Hepatic stellate cell (primary cell): ENCODE data around the gene ADM2.

Experiments
- DNase-seq: peaks from one replicate; pipeline ENCODE4 v3.0.0; 2011; ENCODE audit warnings: low spot score

ADM2 gene

DNA sequence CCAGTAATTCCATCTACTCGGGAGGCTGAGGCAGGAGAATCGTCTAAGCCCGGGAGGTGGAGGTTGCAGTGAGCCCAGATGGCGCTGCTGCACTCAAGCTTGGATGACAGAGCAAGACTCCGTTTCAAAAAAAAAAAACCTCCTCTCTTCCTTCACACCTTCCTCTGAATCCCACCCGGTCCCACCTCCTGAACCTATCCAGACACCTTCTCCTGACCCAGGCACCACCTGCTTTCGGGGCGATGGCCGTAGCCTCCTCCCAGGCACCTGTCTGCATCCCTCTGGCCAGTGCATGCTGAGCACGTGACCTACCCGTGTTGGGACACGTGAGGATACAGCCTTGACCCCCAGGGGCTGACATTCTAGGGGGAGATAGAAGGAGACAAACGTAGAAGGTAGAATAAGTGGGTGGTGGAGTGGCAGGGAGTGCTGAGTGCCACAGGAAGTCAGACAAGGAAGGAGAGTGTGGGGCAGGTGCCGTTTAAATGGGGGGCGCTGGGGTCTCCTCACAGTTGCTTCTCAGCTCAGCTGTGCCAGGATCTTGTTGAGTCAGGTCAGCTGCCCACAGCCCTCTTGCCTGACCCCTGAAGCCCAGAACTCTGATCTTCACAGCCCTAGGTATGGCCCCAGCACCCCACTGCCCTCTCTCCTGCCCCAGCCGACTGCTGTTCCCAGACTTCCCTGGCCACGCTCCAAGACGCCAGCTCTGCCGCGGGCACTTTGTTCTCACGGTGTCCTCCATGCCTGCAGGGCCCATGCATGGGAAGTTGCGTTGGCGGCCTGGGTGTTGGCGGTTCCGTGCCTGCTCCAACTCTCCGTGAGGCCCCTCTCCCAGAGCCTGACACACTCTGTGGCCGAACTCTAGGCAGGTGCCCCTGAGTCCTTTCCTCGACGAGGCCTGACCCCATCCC is 4.1 kb downstream of the ADM2 start:
- no peak for DNase-seq

DNA sequence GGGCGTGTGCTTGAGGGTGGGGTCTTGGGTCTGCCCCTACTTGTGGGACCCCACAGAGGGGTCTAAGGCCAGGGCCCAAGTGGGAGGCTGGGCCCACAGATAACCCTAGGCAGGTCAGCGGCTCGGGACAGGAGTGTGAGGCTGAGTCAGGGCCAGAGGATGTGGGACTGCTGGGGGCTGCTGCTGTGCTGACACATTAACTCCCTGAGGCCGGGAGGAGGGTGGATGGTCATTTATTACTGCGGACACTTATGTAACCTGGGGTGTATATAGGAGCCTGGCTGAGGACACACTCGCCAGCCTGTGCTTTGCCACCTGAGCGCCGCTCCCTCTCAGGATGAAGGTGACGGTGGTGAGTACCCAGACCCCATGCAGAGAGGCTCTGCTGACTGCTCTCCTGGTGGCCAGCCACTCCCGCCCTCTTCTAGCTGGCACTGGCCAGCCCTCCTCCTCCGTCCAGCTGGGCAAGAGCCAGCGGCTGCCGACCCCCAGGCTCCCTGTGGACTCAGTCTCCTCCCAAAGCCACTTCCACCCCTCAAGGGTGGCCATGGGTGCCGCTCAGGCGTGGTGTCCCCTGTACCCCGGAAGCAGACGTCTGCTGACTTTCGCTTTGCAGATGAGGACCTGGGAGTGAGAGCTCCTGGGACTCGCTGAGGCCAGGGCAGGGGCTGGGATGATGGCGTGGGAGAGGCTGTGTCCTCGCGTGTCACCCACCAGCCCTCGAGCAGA is 5.4 kb downstream of the ADM2 start, which contains the start of gene MIOX:
TSS of gene MIOX (plus strand) at position 299 of the 729 bp plus-strand sequence. CDS start at position 338, 39 bp downstream.
- peak; percentile 70 for DNase-seq

DNA sequence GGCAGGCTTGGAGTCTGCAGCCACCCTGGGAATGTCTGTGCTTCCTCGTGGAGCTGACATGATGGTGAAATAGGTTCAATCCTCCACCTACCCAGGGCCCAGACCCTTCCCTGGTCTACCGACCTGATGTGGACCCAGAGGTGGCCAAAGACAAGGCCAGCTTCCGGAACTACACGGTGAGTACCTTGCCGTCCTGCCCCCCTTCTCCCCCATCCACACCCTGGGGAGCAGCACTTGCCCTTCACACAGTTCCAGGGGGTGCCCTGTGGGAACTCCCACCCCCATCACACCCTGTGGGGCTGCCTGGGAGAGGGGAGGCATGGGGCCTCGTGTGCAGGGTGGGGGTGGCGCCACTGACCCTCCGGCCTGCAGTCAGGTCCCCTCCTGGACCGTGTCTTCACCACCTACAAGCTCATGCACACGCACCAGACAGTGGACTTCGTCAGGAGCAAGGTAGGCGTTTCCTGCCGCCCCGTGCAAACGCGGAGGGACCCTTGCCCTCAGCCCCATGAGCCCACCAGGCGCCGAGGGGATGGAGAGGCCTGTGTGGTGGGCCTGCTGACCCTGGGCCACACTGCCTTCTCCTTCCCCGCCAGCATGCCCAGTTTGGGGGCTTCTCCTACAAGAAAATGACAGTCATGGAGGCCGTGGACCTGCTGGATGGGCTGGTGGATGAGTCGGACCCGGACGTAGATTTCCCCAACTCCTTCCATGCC is 6.1 kb downstream of the ADM2 start:
- no peak for DNase-seq

DNA sequence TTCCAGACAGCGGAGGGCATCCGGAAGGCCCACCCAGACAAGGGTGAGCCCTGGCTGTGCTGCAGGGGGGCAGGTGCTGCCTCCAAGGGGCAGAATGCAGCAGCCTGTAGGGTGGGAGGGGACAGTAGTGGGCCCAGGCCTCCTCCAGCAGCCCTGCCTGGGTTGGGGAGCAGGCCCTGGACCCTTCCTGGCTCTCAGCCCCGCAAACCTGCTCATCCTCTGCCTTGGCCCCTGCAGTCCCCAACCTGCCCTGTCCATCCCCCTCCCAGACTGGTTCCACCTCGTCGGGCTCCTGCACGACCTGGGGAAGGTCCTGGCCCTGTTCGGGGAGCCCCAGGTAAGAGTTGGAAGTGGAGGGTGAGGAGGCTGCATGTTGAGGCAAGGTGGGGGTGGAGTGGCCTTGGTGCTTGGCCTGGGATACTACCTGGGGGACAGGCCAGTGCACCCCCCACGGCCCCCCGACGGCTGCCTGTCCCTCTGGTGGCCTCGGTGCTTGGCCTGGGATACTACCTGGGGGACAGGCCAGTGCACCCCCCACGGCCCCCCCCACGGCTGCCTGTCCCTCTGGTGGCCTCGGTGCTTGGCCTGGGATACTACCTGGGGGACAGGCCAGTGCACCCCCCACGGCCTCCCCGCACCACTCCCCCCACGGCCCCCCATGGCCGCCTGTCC is 6.8 kb downstream of the ADM2 start:
- no peak for DNase-seq

DNA sequence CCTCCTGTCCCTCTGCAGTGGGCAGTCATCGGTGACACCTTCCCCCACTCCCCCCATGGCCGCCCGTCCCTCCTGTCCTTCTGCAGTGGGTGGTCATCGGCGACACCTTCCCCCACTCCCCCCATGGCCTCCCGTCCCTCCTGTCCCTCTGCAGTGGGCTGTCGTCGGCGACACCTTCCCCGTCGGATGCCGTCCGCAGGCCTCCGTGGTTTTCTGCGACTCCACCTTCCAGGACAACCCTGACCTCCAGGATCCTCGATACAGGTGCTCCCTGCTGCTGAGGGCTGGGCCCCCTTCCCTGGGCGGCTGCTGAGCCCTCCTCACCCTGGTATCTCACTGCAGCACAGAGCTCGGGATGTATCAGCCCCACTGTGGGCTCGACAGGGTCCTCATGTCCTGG is 7.5 kb downstream of the ADM2 start:
- DNase-seq: no peak

DNA sequence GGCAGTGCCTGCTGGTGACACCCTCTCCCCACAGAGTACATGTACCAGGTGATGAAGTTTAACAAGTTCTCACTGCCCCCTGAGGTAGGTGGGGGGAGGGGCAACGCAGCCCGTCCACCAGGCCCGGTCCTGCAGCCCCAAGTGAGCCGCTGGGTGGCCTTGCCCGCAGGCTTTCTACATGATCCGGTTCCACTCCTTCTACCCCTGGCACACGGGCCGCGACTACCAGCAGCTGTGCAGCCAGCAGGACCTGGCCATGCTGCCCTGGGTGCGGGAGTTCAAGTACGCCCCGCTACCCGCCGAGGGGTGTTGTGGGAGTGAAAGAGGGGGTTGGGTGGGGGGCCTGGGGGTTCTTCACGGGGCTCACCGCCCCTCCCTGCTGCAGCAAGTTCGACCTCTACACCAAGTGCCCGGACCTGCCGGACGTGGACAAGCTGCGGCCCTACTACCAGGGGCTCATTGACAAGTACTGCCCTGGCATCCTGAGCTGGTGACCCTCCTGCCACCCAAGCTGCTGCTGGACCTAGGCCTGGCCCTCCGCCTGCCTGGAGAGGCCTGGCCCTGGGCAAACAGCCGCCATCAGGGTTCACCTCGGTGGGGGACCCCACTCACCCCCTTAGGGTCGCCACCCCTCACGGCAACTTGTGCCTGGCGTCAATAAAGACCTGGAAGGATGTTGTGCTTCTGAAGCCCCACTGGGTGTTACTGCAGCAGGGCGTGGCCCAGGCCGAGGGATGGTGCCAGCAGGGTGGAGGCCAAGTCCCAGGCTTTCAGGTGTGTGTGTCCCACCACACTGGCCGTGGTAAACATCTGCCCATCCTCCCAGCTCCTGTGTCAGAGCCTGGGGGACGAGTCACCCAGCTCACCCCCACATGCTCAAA is 8.3 kb downstream of the ADM2 start:
- DNase-seq: no peak

DNA sequence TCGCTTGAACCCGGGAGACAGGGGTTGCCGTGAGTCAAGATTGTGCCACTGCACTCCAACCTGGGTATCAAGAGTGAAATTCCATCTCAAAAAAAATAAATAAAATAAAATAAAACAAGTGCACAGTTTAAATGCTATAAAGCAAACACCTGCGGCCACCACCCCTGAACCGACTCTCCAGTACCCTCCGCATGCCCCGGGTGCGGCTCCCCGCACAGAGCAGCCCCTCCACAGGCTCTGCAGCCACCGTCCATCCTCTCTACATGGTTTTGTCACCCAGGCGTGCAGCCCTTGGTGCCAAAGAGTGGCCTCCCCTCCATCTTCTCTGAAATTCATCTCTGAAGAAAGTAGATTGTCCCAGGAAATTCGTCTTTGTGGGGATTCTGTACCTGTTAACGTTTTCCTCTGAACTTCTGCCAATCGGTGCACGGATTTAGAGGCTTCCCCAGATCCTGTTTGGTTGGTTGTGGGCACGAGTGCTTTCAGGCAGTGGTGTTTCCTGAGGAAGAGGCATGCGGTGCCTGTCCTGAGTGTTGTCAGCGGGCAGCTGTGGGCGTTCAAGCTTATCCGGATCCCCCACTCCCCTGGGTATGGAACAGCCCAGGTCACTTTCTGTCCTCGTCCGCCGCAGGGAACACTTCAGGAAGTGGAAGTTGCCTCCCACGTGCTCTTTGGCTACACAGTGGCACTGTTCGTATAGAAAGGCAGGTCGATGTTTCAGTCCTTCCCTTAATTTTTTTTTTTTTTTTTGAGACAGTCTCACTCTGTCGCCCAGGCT is 9.4 kb downstream of the ADM2 start:
- DNase-seq: no peak

DNA sequence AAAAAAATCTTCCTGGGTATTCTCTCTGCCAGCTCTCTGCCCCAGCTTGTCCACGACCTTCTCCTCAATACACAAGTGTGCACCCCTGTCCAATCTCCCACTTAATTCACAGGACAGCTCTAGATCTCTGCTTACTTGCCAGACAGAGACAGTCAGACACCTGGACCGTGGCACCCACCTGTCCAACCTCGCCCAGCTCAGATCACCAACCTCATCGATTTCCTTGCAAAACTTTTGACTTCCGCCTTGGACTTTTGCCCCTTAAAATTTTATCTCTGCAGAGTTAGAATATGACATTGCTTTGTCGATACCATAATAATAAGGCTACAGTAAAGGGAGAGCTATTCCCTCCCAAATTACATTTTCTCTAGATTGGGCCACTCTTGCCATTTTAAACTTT is 15.8 kb downstream of the ADM2 start:
- no peak for DNase-seq

DNA sequence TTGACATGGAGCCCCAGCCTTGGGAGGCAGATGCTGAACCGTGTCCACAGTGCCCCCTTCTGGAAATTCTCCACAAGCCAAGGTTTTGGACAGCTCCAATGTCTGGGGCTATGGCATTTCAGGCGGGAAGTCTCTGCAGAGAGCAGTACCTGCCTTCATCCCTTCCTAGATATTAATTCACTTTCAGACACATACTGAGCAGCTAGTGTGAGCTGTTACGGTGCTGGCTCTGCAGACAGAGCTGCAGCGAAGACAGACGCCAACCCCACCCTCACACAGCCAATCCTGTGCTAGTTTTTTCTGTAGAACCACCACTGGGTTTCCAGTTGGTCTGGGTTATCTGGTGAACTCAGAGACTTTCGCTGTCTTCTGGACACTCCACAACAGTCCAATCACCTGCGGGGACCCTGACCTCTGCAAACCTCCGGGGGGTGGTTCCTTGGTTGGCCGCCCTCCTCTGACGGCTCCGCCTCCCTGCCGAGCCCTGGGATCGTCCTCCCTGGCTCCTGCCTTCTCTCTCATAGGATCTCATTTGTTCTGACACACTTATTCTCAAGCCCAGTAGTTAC is 17.1 kb downstream of the ADM2 start:
- peak; percentile 69 for DNase-seq

DNA sequence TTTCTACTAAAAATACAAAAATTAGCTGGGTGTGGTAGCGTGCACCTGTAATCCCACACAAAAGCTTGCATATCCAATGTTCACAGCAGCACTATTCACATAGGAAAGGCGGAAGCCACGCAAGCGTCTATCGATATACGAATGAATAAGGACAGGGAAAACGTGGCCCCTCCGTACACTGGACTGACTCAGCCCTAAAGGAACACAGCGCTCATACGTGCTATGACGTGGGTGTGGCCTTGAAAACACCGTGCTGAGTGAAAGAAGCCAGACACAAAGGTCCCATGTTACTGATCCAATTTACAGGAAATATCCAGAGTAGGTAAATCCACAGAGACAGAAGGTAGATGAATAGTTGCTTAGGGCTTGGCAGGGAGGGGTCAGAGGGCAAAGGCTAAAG is 19.1 kb downstream of the ADM2 start:
- no peak for DNase-seq

DNA sequence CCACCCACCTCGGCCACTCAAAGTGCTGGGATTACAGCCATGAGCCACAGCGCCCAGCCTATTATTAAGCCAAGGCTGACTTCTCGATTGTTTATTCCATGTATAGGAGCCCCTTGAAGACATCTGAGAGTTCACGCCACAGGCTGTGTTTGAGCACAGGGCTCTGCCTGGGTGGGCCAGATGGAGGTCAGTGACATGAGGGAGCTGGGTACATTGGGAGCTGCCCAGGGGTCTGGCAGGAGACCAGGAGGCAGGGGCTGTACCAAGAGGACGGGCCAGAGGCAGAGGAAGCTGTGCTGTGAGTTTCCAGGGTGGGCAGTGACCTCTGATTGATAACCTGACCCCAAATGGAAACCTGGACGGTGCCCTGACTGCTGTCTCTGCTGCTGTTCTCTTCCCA is 20.8 kb downstream of the ADM2 start:
- no peak for DNase-seq

DNA sequence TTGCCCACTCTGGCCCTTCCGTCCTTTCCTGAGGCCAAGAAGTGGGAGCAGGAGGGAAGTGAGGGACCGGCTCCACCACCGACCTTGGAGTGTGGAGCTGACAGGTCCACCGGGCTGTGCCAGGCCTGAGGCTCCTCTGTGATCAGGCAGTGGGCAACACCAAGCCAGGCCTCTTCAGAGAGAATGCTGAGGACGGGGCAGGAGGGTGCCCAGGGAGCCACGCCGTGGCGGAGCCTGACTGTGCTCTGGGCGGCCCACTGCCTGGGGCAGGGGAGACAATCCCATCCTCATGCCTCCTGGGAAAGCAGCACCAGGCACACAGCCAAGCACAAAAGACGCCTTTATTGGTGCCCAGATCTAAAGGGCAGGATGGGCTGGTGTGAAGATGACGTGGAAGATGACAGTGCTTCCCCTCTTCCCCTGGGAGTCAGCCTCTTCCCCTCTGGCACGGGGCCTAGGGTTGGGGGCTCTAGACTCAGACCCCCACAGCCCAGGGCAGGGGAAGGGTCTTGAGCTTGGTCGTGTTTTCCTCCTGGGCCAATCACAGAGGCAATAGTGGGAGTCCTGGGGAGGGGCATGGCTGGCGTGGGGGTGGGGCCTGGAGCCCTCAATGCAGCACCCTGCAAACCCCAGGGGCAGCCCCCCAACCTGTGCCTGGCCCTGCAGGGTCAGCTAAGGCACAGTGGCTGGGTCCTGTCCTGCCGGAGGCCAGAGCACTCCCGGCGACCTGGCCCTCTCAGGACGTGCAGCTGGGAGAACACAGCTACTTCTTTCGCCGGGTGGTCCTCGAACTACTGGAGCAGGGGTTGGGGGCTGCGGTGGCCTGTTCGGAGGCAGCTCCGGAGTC is 21.5 kb downstream of the ADM2 start:
- DNase-seq: no peak

DNA sequence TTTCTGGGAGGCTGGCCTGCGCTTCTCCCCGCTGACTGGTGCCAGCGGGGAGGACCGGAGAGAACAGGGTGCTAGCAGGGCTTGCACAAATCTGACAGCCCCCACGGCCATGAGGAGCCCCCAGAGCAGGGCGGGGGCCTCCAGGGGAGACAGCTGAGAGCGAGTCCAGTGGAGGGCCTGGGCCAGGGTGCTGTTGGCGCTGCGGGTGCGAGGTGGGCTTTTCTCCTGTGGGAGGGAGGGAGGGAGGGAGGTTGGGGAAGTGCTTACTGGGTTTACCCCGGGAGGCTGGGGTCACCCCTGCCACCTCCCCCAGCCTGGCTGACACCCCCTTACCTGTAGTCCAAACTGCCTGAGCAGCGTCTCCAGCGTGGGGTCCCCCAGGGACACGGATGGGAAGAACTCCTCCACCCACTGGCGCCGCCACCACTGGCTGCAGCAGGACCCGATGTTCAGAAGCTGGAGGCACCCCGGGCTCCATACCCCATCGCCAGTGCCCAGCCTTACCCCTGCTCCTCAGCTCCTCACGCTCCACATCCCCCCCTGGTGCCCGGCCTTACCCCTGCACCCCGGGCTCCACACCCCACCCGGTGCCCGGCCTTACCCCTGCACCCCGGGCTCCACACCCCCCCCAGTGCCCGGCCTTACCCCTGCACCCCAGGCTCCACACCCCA is 22.3 kb downstream of the ADM2 start:
- no peak for DNase-seq

DNA sequence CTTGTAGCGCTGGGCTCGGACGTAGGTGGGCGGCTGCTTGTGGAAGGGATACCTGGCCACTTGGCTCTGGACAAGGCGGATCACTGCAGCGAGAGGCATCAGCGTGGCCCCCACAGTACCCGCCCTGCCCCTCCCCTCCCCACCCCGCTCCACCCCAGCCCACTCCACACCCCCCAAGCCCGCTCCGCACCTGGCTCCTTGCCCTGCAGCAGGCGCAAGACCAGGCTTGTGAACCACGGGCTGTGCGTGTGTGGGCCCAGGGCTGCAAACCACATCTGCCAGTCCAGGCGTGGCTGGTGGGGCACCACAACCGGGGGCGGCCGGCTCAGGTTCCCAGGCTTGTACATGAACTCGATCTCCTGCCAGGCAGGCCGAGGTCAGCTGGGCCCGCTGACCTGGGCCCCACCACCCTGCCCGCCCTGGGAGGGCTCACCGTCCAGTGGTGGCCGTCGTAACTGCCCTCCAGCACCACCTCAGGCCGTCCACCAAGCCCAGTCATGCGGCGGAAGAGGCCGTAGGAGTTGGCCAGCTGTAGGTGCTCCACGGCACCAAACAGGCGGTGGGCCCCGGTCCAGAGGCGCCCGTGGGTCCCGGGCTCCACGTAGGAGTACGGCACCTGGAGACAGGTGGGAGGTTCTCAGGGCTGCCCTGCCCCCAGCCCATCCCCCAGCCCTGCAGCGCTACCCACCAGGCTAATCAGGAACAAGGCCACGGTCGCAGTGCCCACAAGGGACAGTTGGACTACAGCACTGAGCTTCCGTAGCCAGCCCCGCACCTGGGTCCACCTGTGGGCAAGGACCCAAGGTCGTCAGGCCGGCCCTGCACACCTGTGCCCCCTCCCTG is 23.2 kb downstream of the ADM2 start:
- no peak for DNase-seq

DNA sequence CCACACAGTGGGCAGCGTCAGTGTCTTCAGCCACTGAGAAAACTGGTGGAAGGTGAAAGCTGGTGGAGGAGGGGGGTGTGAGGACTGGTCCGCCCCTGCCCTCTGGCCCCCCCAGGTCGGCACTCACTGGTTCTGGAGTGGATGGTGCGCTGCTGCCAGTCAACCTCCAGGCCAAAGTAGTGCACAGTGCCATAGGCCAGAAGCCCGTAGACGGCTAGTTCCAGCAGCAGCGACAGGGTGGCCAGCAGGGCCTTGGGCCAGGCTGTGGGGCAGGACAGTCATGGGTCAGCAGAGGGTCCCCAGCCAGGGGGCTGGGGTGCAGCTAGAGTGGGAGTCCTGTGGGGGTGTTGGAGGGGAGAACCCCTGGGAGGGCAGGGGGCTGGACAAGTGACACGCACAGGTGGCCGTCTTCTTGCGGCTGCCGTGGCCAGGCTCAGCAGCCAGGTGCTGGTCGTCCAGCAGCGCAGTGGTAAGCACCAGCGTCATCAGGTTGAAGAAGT is 24.0 kb downstream of the ADM2 start:
- DNase-seq: no peak

DNA sequence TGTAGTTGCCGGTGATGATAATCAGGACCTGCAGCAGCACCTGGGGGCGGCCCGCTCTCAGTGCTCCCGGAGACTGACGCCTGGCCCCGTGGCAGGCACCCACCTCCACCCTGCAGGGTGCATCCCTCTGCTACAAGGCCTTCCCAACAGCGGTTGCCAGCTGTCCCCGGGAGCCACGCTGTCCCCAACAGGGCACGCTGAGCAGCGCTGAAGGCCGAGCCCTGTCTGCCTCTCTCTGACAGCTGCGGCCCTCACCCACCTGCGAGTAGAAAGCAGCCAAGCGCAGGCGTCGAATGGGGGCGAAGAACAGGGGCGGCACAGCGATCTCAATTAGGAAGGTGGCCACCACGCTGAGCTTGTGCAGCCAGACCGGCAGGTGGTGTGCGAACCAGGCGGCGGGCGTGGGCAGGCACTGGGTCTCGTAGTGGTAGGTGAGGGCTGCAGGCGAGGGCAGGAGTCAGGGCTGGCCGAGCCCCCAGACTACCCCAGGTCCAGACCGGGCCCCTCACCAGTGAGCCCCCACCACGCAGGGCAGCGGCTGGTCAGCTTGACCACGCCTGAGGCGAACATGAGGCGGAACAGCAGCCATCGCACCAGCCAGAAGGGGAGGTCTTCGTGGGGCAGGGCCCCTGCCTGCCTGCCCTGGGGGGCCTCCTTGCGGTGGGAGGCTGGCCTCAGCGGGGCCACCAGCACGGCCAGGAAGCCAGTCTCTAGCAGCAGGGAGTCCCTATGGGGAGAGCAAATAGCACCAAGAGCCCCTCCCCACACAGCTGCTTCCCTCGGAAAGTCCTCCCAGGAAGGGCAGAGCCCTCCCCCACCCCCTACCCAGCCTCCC is 24.6 kb downstream of the ADM2 start:
- DNase-seq: no peak
